Heart left ventricle (tissue), 16 donors: ENCODE results near the gene G6PC3. TPM values are rescaled to one million over a fixed set of nuclear protein-coding genes. Genes with fewer than 3 reads are reported as not detected.

Experiments used
- ATAC-seq, 4 donors: fragments of 200-7000 bp; cut with Tn5 transposase; one replicate each; pipeline ENCODE4 v1.9.1; 2020 to 2022; ENCODE audit warnings: moderate library complexity in 4 of 4, mild to moderate bottlenecking in 3 of 4, moderate number of reproducible peaks in 1 of 4
- DNase-seq, 5 donors: peaks; one replicate each; pipeline ENCODE4 v3.0.0-alpha.2; 2020
- H3K27ac ChIP-seq, 12 donors: fragments of 200-600 bp; sonication (generic) in 4 of 12; one replicate each; pipeline versions ENCODE4 v1.5.0 to v1.8.0; 2016 to 2022; ENCODE audit warnings: mild to moderate bottlenecking in 2 of 12
- H3K27me3 ChIP-seq, 9 donors: fragments of 200-600 bp; sonication (generic) in 2 of 9; one replicate each; pipeline versions ENCODE4 v1.5.1 to v1.8.0; 2016 to 2022; ENCODE audit warnings: mild to moderate bottlenecking in 3 of 9
- H3K36me3 ChIP-seq, 9 donors: fragments of 200-600 bp; sonication (generic) in 2 of 9; one replicate each; pipeline versions ENCODE4 v1.5.0 to v1.8.0; 2018 to 2022; ENCODE audit warnings: mild to moderate bottlenecking in 2 of 9
- H3K4me1 ChIP-seq, 12 donors: fragments of 200-600 bp; sonication (generic) in 4 of 12; one replicate each; pipeline versions ENCODE4 v1.5.0 to v1.8.0; 2016 to 2022; ENCODE audit warnings: mild to moderate bottlenecking in 3 of 12
- H3K4me3 ChIP-seq, 12 donors: fragments of 200-600 bp; sonication (generic) in 4 of 12; one replicate each; pipeline versions ENCODE4 v1.5.0 to v1.8.0; 2017 to 2022; ENCODE audit warnings: mild to moderate bottlenecking in 9 of 12, moderate library complexity in 4 of 12
- H3K9me3 ChIP-seq, 12 donors: fragments of 200-600 bp; sonication (generic) in 4 of 12; one replicate each; pipeline versions ENCODE4 v1.5.0 to v1.8.0; 2016 to 2022; ENCODE audit warnings: mild to moderate bottlenecking in 1 of 12
- CTCF ChIP-seq, 12 donors: fragments of 200-600 bp; sonication (generic) in 4 of 12; IDR thresholded peaks; one replicate each; pipeline versions ENCODE4 v1.5.0 to v1.8.0; 2018 to 2022; ENCODE audit warnings: antibody characterized with exemption in 12 of 12, mild to moderate bottlenecking in 5 of 12
- POLR2A ChIP-seq, 2 donors: fragments of 450-650 bp; IDR thresholded peaks; one replicate each; pipeline ENCODE4 v1.6.1; 2017; ENCODE audit warnings: antibody characterized with exemption in 2 of 2, mild to moderate bottlenecking in 2 of 2, moderate library complexity in 2 of 2
- WGBS, 4 donors: extraction: QIAGEN DNeasy Blood & Tissue Kit in 2 of 4; methylation state at CpG; one replicate each; pipeline versions ENCODE4 v1.1.5 to v1.1.7; 2013 to 2018; 5-methylcytosine and 5-hydroxymethylcytosine counted together
- intact Hi-C, 10 donors: fragments of 100-400 bp; cut with DNase I; formaldehyde crosslinking; loops; one replicate each; pipeline versions ENCODE4 v1.11.1 to v1.14.2; 2022
- polyA plus RNA-seq, 2 donors: library from polyadenylated mRNA; stranded (reverse); fragments of 200-250 nt; gene quantifications; one replicate each; pipeline ENCODE4 v1.2.3, GENCODE V29; 2013
- total RNA-seq, 9 donors: library from RNA; depleted of rRNA in 2 of 9; stranded (reverse); fragments of >200 nt in 2 of 9; fragmentation: NEBNext Ultra II Directional in 3 of 9; extraction: Animal tissue kit (Norgen Biotek cat#: 25700) in 3 of 9; gene quantifications; one replicate each; pipeline versions ENCODE4 v1.1.0 to v1.2.4, GENCODE V29; 2016 to 2023
- donor health status: ischemic (EF 13 %, LVEDD 7.1; RV severe dilation, severe dysfunction).
- donor health status: healthy with polysubstance abuse.
- donor health status: DM: no; HTN: yes; CAD: no.
- donor health status: DM: no; HTN: no; CAD: no.
- donor health status: ischemic (EF 25% LVEDD 6.9; RV normal size, moderate dysfunction).
- donor health status: ischemic (EF 25% LVEDD 5.7; RV mildly dilated, moderate dysfunction).
- donor health status: healthy.
- donor health status: DM: yes; HTN: yes; CAD: no.
- donor health status: ischemic (EF 35%, LVEDD 5.7; RV mildly dilated, moderate dysfunction).
- donor health status: nonischemic (EF 11% LVEDD 7.7; RV severe dilation, severe dysfunction).
- donor health status: DM: yes; HTN: yes; CAD: no.
- donor health status: PGD.
- donor health status: ischemic (EF 29% LVEDD 5.4; RV normal size, mild dysfunction).
- donor health status: nonischemic (EF 23%, LVEDD 6.1; RV moderate dilation, normal function).

The G6PC3 gene
- total and polyA plus RNA-seq, 11 donors, result 28.5 to 75.1 (median 39.1) TPM

GRCh38 chr17:44079877-44080821 lies 9.6 kb downstream of the G6PC3 start:
- ATAC-seq, result no peak
- Histone ChIP-seq H3K4me3 (no peak overlapping the region), H3K27me3 (no peaks in the 10 kb centered on the region), H3K4me1 (peaks cover 0 to 23% (median 0%) of the 10 kb centered on the region in 12 donors), H3K27ac (no peak overlapping the region), H3K36me3 (peaks cover 0 to 100% (median 94%) of the 10 kb centered on the region in 9 donors), H3K9me3 (no peaks in the 10 kb centered on the region)
- DNase-seq, result peak in 1 of 5 donors; percentile 20
- intact Hi-C loops, result loop anchor here in 3 of 10 donors (2.0 to 10.0 kb wide), 3 partner anchors 15 to 45 kb away; partner anchors contain the start of gene HDAC5 (in 1 of the 3)
- 79 to 88% (median 80%) methylated on average over 15 to 18 of the region's 18 CpGs for WGBS, 4 donors
- no peak for TF ChIP-seq CTCF (IDR thresholded peaks at IDR 0.05)
- no peak for TF ChIP-seq POLR2A (IDR thresholded peaks at IDR 0.05)

DNA sequence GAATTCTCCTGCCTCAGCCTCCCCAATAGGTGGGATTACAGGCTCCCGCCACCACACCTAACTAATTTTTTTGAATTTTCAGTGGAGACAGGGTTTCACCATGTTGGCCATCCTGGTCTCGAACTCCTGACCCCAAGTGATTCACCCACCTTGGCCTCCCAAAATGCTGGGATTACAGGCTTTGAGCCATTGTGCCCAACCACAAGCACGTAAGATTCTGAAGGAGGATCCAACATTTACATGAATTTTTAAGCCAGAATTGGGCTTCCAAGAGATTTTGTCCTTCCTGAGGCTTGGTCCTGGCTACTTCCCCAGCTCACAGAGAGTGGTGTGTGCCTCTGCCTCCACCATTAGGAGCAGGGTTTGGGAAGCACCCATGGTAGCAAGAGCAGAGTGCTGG lies 11.1 kb downstream of the G6PC3 start:
- H3K27me3 ChIP-seq, result no peaks in the 10 kb centered on the region
- intact Hi-C loops, result loop anchor here in 1 of 10 donors (5.0 kb wide), 1 partner anchor 36 kb away; no protein-coding TSS in a partner anchor
- H3K4me1 ChIP-seq, result peaks cover 0 to 17% (median 0%) of the 10 kb centered on the region in 12 donors
- ATAC-seq (no peak), DNase-seq (no peak)
- WGBS, 4 donors, result 94 to 98% (median 96%) methylated on average over 3 of the region's 3 CpGs
- H3K36me3 ChIP-seq, result peaks cover 0 to 100% (median 91%) of the 10 kb centered on the region in 9 donors
- H3K4me3 ChIP-seq, result no peak overlapping the region
- H3K9me3 ChIP-seq, result no peaks in the 10 kb centered on the region
- TF ChIP-seq CTCF (IDR thresholded peaks at IDR 0.05), result no peak
- TF ChIP-seq POLR2A (IDR thresholded peaks at IDR 0.05), result no peak
- no peak overlapping the region for H3K27ac ChIP-seq

DNA sequence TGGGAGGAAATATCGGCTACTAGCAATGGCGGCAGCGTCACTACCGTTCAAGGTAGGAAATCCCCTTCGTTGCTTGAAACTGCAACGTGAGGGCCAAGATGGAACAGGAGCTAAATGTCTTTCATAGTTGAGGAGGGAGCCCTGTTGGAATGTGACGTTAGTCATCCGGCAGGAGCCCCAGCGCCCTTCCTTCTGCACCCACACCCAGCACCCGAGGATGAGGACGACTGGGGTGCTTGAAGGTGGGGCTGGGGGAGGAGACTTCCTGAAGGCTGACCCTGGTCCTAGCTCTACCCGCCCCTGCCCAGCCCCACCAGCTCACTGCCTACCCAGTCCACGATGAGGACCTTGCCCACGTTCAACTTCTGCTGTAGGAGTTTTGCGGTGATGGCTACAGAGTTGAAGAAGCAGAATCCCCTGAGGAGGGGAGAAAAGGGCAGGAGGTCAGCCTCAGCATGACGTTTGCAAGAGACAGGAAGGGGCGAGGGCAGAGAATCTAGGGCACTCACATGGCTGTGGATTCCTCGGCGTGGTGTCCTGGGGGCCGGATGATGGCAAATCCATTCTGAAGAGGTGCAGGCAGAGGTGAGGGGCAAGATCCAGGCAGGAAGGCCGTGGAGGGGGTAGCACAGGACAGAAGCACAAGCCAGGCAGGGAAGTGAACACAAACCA lies 11.9 kb downstream of the G6PC3 start:
- intact Hi-C loops, result loop anchor here in 1 of 10 donors (5.0 kb wide), 1 partner anchor 35 kb away; no protein-coding TSS in a partner anchor
- H3K27ac ChIP-seq, result no peak overlapping the region
- no peaks in the 10 kb centered on the region for H3K27me3 ChIP-seq
- H3K4me1 ChIP-seq, result peaks cover 0 to 16% (median 0%) of the 10 kb centered on the region in 12 donors
- DNase-seq (no peak), ATAC-seq (no peak)
- TF ChIP-seq CTCF (IDR thresholded peaks at IDR 0.05) (no peak), POLR2A (IDR thresholded peaks at IDR 0.05) (no peak)
- H3K4me3 ChIP-seq, result no peak overlapping the region
- H3K36me3 ChIP-seq, result peaks cover 0 to 100% (median 88%) of the 10 kb centered on the region in 9 donors
- no peaks in the 10 kb centered on the region for H3K9me3 ChIP-seq
- WGBS, 4 donors, result 75 to 77% (median 77%) methylated on average over 21 of the region's 21 CpGs
